AML-193 (cell line): ENCODE data around the gene TTC39C.
"Not testable (repeated sequence)": the region's sequence is repeated elsewhere in the genome, so short reads cannot be mapped to it uniquely, and the experiment has no call there.

ENCODE experiments used
- DNase-seq, 2 experiments: peaks; one replicate each; lab custom pipeline; 2025; lab: John Stamatoyannopoulos, UW

The TTC39C gene

DNA sequence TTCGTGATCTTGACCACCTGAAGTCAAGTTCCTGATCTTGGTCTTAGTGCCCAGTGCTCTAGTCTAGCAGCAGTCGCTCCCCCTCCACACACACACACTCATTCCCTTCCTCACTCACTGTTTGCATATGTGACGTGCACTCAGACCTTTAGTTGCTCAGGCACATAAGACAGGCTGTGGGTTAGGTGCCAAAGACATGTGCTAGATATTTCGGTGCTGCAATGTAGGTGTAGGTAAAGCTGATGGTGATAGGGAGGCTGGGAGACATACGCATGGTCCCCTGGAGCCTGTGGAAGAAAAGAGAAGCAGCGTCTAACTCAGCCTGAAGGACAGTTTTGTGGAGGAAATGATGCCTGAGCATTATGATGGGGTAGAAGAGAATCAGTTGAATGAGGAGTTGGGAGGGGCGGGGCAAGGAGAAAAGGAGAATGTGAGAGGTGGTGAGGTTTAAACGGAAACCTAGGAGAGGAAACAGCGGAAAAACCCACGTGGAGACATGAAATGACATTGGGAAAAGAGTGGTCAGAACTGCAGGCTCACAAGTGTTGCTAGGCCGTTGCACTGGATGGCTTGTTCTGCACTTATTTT is 3.8 kb downstream of the TTC39C start:
- DNase-seq, result peak in 1 of 2 experiments; percentile 13

DNA sequence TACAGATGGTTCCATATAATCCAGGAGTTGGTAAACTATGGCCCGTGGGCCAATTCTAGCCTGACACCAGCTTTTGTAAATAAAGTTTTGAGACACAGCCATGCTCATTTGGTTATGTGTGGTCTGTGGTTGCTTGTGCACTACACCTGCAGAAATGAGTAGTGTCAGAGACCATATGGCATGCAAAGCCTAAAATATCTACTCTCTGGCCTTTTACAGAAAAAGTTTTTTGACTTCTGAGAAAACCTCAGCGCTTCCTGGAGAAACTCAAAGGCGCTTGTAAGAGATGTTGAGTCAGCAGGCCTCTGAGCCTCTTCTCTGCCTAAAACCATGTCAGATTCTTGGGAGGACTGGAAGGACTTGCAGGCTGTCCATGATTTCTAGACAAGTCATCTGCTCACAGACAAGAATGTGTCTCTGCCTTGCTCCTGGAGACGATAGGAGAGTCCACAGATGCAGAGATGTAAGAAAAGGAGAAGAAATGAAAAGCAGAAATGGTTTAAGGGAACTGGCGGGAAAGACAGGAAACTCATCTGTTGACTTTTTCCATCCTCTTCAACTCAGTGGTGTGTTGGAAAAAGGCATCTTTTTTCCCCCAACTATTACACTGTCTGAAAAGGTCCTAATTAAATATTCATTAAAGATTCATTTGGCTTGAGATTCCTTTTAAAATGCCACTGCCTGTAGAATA is 5.2 kb downstream of the TTC39C start:
- peak; percentile 35 to 41 for DNase-seq

DNA sequence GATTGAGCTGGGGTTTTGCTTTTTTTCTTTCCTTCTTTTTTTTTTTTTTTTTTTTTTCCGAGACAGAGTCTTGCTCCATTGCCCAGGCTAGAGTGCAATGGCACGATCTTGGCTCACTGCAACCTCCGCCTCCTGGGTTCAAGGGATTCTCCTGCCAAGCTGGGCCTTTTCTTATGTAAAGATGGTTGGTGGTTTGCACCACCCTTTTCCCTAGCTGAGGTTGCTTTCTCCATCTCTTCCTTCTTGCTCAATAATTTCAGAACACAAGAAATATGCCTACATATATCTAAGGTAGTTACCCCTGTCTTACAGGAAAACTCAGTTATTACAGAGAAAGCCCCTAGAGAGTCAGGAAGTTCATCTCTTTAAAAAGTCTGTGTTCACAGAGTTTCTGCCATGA is 7.0 kb downstream of the TTC39C start:
- DNase-seq, result peak; percentile 21 to 48

DNA sequence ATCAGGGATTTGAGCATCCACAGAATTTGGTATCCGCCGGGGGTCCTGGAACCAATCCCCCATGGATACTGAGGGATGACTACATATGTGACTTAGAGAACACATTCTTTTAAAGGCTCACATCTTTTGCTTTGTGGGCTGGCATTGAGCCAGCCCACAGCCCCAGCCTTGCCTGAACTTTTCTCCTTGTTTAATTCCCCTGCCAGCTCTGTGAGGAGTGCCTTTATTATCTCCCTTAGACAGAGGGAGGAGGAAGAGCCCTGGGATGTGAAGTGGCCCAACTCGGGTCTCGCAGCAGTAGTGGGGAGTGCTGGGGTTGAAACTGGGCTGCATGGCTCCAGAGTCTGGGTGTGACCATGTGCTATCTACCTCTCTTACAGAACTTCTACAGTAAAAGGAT is 7.6 kb downstream of the TTC39C start:
- no peak for DNase-seq

DNA sequence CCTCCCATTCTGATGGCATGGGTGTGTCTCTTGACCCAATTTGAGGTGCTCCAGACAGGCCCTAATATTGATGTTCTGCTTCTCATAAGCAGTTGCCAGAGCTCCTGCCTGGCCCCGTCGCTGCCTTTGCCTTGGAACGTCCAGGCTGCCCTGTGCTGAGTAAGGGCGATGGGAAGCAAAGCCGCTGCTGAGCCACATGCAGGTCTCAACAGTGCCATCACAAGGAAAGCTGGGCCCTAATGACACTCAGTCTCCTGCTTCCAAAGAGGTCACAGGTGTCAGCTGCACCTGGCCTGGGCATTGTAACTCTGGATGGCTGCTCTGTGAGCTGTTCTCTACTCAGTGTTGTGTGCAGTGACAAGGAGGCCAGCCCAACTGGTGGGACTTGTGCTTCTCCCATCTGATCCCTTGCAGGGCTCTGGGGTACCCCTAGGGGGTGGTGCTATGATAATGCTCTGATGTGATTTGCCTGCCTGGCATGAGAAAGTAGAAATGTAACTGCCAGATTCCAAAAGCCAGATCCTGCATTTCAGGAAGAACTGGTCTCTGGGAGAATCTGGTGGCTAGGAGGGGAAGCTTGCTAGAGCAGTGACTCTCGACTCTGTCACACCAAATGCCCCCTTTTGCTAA is 8.7 kb downstream of the TTC39C start:
- no peak for DNase-seq

DNA sequence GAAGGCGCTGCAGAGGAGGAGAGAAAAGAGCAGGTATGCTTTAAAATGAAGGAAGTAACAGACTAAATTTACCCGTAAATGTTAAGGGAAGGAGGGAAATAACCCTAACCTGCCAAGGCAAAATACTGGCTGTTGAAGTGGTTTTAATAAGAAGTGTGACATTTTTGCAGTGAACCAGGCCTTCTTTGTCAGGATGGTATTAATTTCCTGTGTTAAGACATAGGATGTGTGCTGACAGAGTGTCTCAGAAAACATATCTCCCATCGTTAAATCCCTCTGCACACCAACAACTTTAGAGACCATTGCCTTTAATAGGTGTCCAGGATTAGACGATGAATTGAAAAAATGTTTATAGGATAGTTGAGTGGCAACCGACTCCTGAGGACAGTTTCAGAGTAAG is 9.9 kb downstream of the TTC39C start:
- DNase-seq, result no peak

DNA sequence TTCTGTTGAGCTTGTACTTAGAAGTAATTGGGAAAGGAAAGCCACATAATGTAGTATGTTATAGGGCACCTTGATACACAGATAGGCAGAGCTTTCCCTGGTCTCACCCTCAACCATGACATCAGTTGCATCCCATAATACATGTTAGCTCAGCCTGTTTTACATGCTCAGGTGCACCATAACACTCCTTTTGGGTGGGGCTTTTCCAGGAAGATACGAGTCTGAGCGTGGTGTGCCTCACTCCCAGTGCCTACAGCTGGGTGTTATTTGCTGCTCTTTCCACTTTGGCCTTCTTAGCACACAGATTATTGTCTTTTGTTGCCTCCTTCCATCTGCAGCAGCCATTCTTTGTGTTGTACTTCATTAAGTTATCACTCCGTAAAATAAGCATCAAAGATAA is 11.9 kb downstream of the TTC39C start:
- no peak for DNase-seq

DNA sequence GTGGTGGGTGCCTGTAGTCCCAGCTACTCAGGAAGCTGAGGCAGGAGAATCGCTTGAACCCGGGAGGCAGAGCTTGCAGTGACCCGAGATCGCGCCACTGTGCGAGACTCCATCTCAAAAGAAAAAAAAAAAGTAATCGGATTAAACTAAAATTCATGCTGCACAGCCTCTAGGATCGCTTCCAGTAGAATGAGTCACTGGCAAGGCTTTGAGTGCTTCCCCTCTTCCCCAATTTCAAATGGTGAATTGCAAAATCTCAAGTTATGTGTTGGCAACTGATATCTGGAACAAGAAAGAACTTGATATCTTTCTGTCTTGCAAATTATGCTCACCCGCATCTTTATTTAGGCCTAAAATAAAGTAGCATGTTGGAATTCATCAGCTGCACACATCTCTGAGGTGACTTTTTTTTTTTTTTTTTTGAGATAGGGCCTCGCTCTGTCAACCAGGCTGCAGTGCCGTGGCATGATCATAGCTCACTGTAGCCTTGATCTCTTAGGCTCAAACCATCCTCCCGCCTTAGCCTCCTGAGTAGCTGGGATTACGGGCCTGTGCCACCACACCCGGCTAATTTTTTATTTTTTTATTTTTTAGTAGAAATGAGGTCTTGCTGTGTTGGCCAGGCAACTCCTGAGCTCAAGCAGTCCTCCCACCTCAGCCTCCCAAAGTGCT is 12.7 kb downstream of the TTC39C start:
- DNase-seq, result peak; percentile 87

DNA sequence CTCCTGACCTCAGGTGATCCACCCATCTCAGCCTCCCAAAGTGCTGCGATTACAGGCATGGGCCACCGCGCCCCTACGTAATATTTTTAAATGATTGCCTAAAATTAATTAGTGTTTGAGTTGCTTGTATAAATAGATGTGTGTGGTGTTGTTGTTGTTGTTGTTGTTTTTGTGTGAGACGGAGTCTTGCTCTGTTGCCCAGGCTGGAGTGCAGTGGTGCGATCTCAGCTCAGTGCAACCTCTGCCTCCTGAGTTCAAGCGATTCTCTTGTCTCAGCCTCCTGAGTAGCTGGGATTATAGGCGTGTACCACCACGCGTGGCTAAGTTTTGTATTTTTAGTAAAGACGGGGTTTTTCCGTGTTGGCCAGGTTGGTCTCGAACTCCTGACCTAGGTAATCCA is 14.4 kb downstream of the TTC39C start:
- DNase-seq, result not testable (repeated sequence)

DNA sequence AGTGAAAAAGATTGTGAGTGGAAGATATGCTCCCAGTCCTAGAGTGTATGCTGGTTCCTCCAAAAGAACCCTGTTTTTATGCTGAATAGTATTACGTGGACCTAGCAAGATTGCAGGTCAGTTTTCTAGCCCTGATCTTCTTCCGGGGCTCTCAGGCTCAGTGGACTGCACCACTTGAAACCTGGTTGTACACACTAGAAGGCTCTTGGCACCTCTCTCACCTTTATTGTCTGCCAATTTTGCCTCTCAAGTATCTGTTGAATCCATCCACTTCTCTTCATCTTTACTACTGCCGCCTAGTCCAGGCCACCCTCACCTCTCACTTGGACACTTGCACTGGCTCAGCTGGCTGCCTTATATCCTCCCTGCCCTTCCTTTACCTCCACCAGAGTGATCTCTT is 16.8 kb downstream of the TTC39C start:
- DNase-seq, result no peak

DNA sequence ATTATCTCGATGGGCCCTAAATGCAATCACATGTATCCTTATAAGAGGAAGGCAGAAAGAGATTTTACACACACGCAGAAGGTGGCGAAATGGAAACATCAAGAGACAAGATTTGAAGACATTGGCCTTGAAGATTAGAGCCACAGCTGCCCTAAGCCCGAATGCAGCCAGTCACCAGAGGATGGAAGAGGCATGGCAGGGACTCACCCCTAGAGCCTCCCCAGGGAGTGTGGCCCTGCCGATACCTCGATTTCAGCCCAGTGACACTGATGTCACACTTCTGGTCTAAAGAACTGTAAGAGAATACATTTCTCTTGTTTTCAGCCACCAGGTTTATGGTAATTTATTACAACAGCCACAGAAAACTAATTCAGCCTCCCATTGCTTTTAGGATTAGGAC is 17.4 kb downstream of the TTC39C start:
- DNase-seq, result no peak

DNA sequence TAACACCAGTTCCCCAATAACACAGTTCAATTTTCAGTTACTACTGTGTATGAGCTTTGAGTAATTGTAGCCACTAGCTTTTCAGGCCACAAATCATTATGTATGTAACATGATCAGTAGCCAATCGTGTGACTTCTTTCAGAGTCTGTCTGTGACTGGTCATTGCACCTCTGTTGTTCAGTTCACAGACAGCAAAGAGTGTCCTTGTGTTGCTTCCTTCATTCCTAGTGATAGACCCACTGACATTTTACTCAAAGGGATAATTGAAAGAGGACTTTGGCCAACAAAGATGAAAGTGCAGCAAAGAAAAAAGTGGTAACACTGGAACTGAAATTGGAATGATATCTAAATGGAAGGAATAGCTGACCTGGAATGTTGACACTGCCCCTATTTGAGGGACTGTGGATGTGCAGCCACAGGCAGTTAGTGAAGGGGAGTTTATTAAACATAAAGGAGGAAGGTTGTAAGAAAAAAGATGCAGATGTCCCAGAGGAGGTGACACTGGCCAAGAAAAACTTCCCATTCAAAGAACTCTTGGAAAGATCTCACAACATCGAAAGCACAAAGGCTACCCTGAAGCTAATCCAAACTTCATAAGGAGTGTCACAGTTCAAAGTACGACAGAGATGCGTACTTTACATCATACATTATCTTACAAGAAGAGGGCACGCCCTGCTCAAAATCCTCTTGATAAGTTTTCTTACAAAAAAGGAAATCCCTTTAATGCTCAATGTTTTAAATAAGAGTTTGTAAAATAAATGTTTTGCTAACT is 19.3 kb downstream of the TTC39C start:
- DNase-seq, result no peak

DNA sequence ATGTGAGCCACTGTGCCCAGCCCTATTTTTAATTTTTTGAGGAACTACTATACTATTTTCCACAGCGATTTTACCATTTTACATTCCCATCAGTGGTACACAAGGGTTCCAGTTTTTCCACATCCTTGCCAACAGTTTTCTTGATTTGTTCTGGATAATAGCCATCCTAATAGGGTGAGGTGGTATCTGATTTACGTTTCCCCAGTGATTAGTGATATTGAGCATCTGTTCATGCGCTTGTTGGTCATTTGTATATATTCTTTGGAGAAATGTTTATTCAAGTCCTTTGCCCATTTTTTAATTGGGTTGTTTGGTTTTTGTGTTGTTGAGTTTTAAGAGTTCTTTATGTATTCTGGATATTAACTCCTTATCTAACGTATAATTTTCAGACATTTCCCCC is 20.8 kb downstream of the TTC39C start:
- no peak for DNase-seq

DNA sequence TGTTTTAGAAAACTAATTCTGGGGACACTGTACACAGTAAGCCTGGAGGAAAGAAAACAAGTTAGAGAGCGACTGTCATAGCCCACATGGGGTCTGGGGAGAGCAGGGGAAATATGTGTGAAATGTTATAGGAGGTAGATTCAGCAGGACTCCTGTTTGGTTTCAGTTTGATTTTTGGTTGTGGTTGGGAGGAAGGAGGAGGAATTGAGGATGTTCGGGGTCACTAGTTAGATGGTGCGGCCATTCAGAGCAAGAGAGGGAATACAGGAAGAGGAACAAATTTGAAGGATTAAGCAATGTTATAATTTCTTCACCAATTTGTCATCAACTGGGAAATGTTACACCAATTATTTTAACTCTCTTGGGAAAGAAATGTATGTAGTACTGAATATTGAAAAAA is 25.1 kb downstream of the TTC39C start:
- DNase-seq, result peak; percentile 65 to 67

DNA sequence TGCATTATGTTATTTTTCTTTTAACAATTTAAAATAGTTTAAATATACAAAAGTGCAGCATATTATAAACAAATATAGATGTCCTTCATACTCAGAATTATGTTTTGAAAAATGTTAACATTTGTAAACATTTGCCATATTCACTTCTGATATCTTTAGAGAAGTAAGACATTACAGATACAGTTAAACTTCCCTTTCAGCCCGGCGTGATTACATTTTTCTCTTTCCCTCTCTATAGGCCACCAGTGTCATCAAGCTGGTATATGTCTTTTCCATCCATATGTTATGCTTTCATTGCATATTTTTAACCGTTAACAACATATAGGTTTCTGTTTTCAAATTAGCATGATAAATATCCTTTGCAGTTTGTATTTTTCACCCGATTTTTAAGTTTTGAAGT is 27.1 kb downstream of the TTC39C start:
- DNase-seq, result no peak

DNA sequence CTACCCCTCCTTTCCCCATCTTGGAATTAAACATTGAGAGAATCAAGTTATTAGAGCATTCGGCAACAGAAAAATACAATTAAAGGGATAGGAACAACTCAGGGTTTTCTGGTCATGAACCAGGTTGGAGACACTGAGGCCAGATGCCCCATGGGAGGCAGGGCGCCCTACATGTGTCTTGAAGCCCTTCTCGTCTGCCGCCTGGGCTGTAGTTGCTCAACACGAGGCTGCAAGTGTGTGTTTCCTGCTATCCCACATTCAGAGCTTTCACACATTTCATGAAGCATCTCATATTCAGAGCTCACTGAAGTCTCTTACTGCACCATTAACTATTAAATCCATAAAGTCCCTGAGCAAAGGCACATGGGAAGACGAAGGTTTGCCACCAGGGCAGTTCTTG is 28.8 kb downstream of the TTC39C start:
- no peak for DNase-seq

DNA sequence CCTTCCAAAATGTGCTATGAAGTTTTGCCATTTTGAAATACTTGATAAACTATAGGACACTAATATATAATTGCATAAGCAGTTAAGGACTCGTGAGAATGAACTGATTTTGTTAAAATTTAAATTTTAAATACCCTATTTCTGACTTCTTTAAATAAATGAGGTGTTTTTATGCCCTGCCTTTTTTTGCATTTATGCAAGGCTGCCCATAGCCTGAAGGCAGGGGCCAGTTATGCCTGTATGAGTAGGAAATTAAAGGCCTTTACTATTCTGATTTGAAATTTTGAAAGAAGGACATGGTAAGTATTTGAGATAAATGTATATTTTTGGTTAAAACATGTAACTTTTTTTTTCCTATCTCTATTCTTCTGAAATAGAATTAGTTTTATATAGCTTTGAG is 33.7 kb downstream of the TTC39C start:
- no peak for DNase-seq

DNA sequence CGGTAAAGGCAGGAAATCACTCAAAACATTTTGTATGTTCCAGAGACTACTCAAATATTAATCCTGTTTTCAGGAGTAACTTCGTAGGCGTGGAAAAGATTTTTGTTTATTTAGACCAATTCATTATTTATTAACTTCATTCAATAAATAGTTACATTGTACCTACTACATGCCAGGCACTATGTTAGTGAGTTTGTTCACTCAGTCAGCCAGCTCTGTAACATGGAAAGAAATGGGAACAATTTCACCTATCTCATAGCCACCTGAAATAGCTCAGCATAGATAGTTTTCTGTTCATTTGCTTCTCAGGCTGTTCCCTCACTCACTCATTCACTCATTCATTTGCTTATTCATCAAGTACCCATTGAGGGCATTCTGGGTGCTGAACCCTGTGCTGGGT is 34.6 kb downstream of the TTC39C start:
- DNase-seq, result no peak

DNA sequence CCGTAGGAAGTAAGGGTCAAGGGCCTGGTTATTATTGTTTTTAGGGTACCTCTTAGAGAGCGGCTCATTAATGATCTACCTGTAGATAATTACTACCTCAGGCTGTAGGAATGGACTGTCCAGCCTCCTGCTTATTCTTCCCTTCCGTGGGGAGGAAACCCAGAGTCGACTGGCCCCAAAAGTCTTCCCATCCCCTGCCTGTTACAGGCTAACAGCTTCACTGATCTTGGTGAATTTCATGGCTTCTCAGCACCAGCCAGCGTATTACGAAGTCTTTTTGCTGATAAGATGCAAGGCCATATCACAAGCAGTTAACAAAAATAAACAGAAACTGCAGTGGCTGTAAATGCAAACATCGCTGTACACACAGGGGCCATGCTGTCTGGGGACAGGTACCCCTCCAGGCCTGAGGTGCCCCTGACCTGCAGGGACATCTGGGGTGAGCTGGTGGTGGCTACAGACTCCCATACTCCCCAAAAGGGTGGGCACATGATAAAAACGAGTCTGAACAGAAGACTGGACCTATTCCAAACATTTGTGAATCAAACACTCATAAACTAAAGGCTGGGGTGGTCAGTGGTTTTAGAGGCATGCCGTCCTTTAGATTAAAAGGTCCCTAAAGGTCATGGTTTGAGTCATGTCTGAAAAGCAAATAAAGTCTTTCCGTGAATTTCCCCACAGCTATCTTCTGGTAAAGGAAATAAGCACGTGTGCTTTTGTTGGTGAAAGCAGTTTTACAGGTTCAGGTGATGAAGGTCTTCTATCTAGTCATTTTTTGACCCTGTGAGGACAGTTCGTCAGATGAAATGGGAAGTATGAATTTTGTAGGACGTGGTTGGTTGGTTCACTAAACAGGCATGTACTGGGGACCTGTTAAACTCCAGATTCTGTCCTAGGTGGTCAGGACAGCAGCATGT is 36.7 kb downstream of the TTC39C start:
- no peak for DNase-seq

DNA sequence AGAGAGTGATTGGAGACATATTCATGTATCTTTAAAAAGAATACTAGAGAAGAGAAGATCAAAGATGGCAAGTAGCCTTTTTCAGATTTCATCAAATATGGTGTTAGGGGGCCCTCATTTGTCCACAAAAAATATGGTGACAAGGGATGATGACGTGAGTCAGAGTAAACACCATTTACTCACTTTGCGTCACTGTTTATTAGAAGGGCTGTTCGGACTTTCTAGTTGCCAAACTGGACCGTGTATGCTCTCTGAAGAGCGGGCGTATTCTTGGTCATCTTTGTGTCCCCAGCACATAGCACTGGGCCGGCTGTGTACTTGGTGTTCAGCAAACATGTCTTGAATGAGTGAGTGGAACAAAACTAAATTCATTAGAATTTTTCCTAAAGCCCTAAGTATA is 37.5 kb downstream of the TTC39C start:
- no peak for DNase-seq

DNA sequence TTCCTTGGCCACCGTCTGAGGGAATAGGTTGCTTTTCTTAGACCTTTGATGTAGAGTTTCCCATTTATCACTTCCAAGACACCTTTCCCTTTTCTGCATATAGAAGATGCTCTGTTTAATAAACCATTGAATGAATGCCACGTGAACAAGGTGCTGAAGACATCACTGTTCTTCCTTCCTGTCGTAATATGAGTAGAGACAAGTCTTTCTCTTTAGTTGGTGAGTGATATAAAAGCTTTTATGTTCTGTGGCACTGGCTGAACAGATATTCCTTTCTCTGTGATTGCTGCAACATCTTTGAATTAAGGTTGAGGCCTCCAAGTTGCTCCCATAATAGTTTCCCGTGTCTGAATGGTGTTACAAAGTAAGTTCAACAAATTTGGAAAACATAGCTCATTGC is 38.7 kb downstream of the TTC39C start:
- no peak for DNase-seq
